Mesenchymal stem cell (in vitro differentiated cells and primary cell): Measurements from ENCODE around the gene FCGR3A.
"Not testable (repeated sequence)": the region's sequence is repeated elsewhere in the genome, so short reads cannot be mapped to it uniquely, and the experiment has no call there.

ENCODE experiments used
- DNase-seq: peaks from one replicate; pipeline ENCODE4 v3.0.0-alpha.2; 2013
- H2AFZ ChIP-seq: one replicate; pipeline ENCODE4 v1.6.1; 2013; ENCODE audit warnings: low read depth, mild to moderate bottlenecking, control low read depth, inconsistent platforms, low read length, moderate library complexity
- H2AK5ac ChIP-seq: 2 replicates; pipeline ENCODE4 v1.6.1; 2013; ENCODE audit warnings: low read length, moderate library complexity, mild to moderate bottlenecking, inconsistent platforms; ENCODE audit not compliant: severe bottlenecking
- H2BK120ac ChIP-seq: one replicate; pipeline ENCODE4 v1.6.1; 2013; ENCODE audit warnings: low read depth, mild to moderate bottlenecking, inconsistent platforms, low read length, moderate library complexity
- H2BK12ac ChIP-seq, 2 experiments: one replicate each; pipeline ENCODE4 v1.6.1; 2013; ENCODE audit warnings: inconsistent platforms in 2 of 2, low read length in 2 of 2, mild to moderate bottlenecking in 2 of 2, moderate library complexity in 2 of 2, control low read depth in 1 of 2
- H2BK15ac ChIP-seq: one replicate; pipeline ENCODE4 v1.6.1; 2013; ENCODE audit warnings: mild to moderate bottlenecking, low read depth, inconsistent platforms; ENCODE audit not compliant: poor library complexity, severe bottlenecking
- H2BK5ac ChIP-seq: 2 replicates; pipeline ENCODE4 v1.6.1; 2013; ENCODE audit warnings: low read depth, mild to moderate bottlenecking, low read length, control low read depth, inconsistent platforms; ENCODE audit not compliant: poor library complexity, severe bottlenecking
- H3K14ac ChIP-seq, 2 experiments: one replicate each; pipeline ENCODE4 v1.6.1; 2013; ENCODE audit warnings: inconsistent platforms in 2 of 2, low read length in 2 of 2, control low read depth in 1 of 2, mild to moderate bottlenecking in 1 of 2, moderate library complexity in 1 of 2
- H3K18ac ChIP-seq, 2 experiments: one replicate each; pipeline ENCODE4 v1.6.1; 2013; ENCODE audit warnings: inconsistent platforms in 2 of 2, low read length in 2 of 2, control low read depth in 1 of 2, low read depth in 1 of 2, mild to moderate bottlenecking in 1 of 2
- H3K23ac ChIP-seq, 2 experiments: one replicate each; pipeline ENCODE4 v1.6.1; 2013; ENCODE audit warnings: inconsistent platforms in 2 of 2, low read length in 2 of 2, mild to moderate bottlenecking in 2 of 2, moderate library complexity in 2 of 2, control low read depth in 1 of 2
- H3K27ac ChIP-seq: 2 replicates; pipeline ENCODE4 v1.5.1; 2013; ENCODE audit warnings: mild to moderate bottlenecking, moderate library complexity, low read length, control low read depth, inconsistent platforms; ENCODE audit not compliant: poor library complexity, severe bottlenecking
- H3K27me3 ChIP-seq, 2 experiments: 2 replicates each; pipeline versions ENCODE4 v1.6.1 to v1.7.0; 2013; ENCODE audit warnings: low read length in 2 of 2, mild to moderate bottlenecking in 2 of 2, moderate library complexity in 2 of 2, control low read depth in 1 of 2, inconsistent platforms in 1 of 2; ENCODE audit not compliant: control insufficient read depth in 1 of 2, insufficient read depth in 1 of 2
- H3K36me3 ChIP-seq, 2 experiments: 2 replicates each; pipeline versions ENCODE4 v1.6.1 to v1.7.0; 2013; ENCODE audit warnings: low read length in 2 of 2, control low read depth in 1 of 2, inconsistent platforms in 1 of 2, low read depth in 1 of 2, mild to moderate bottlenecking in 1 of 2; ENCODE audit not compliant: insufficient read depth in 2 of 2, control insufficient read depth in 1 of 2
- H3K4ac ChIP-seq, 2 experiments: one replicate each; pipeline ENCODE4 v1.6.1; 2013; ENCODE audit warnings: inconsistent platforms in 2 of 2, low read length in 2 of 2, mild to moderate bottlenecking in 2 of 2, moderate library complexity in 2 of 2, control low read depth in 1 of 2, low read depth in 1 of 2
- H3K4me1 ChIP-seq: 2 replicates; pipeline ENCODE4 v1.6.1; 2013; ENCODE audit warnings: low read depth, low read length, control low read depth; ENCODE audit not compliant: control insufficient read depth, insufficient read depth
- H3K4me2 ChIP-seq: 2 replicates; pipeline ENCODE4 v1.6.1; 2013; ENCODE audit warnings: low read length, mild to moderate bottlenecking, inconsistent platforms; ENCODE audit not compliant: poor library complexity, severe bottlenecking
- H3K4me3 ChIP-seq, 2 experiments: 2 replicates each; pipeline versions ENCODE4 v1.5.1 to v1.7.0; 2013; ENCODE audit warnings: low read length in 2 of 2, mild to moderate bottlenecking in 2 of 2, control low read depth in 1 of 2, low read depth in 1 of 2; ENCODE audit not compliant: insufficient read depth in 1 of 2
- H3K79me1 ChIP-seq: replicated peaks from 2 replicates; pipeline ENCODE4 v1.6.1; 2013; ENCODE audit warnings: mild to moderate bottlenecking, control low read depth, low read length, inconsistent platforms; ENCODE audit not compliant: poor library complexity, severe bottlenecking
- H3K9ac ChIP-seq: 2 replicates; pipeline ENCODE4 v1.7.0; 2013; ENCODE audit warnings: mild to moderate bottlenecking, low read length, moderate library complexity
- H3K9me3 ChIP-seq: 2 replicates; pipeline ENCODE4 v1.7.0; 2013; ENCODE audit warnings: mild to moderate bottlenecking, low read length; ENCODE audit not compliant: control insufficient read depth
- H4K8ac ChIP-seq: one replicate; pipeline ENCODE4 v1.6.1; 2013; ENCODE audit warnings: inconsistent platforms, mild to moderate bottlenecking, low read length, moderate library complexity
- H4K91ac ChIP-seq: one replicate; pipeline ENCODE4 v1.6.1; 2013; ENCODE audit warnings: mild to moderate bottlenecking, low read length, inconsistent platforms
- WGBS: methylation state at CpG from one replicate; pipeline ENCODE4 v1.1.7; 2013; ENCODE audit warnings: mixed read lengths; 5-methylcytosine and 5-hydroxymethylcytosine counted together

Gene FCGR3A

GRCh38 chr1:161523041-161523816, 26.4 kb downstream of the FCGR3A start:
- H2BK5ac ChIP-seq, H3K14ac ChIP-seq, H3K9ac ChIP-seq, DNase-seq, H3K79me1 ChIP-seq, H3K9me3 ChIP-seq, H2BK12ac ChIP-seq, H3K4me2 ChIP-seq, H2BK15ac ChIP-seq, H3K4me3 ChIP-seq, H2BK120ac ChIP-seq, H2AK5ac ChIP-seq, H4K91ac ChIP-seq, H3K18ac ChIP-seq, H3K36me3 ChIP-seq, H3K27me3 ChIP-seq, H3K27ac ChIP-seq, H2AFZ ChIP-seq, H3K4me1 ChIP-seq, H3K4ac ChIP-seq, H3K23ac ChIP-seq: not testable (repeated sequence)
- H4K8ac ChIP-seq: peak overlapping the region; percentile 15
- WGBS: 69% methylated on average over 16 of the region's 20 CpGs

GRCh38 chr1:161513953-161514352, 35.7 kb downstream of the FCGR3A start:
- H2BK5ac ChIP-seq, H3K4me3 ChIP-seq, H3K4me1 ChIP-seq, H2BK15ac ChIP-seq, H2AK5ac ChIP-seq, H3K79me1 ChIP-seq, H3K23ac ChIP-seq, H3K9me3 ChIP-seq, H2AFZ ChIP-seq, H3K27me3 ChIP-seq, H3K9ac ChIP-seq, H3K27ac ChIP-seq, H3K36me3 ChIP-seq, H3K14ac ChIP-seq, H3K4me2 ChIP-seq, H2BK120ac ChIP-seq: not testable (repeated sequence)
- DNase-seq: peak; percentile 73
- Histone ChIP-seq H3K4ac (peak overlapping the region in 1 of 2 experiments; percentile 24), H3K18ac (peak overlapping the region in 1 of 2 experiments; percentile 93), H2BK12ac (peak overlapping the region in 1 of 2 experiments; percentile 75), H4K91ac (peak overlapping the region; percentile 92), H4K8ac (peak overlapping the region; percentile 75)
- WGBS: no CpG with 5 or more reads among the region's 1 CpG

- H3K27ac ChIP-seq: not testable (repeated sequence)
- WGBS: no CpG with 5 or more reads among the region's 1 CpG
Observed at GRCh38 chr1:161513448-161513780, 36.2 kb downstream of the FCGR3A start.

GRCh38 chr1:161512636-161513447, 36.8 kb downstream of the FCGR3A start:
- not testable (repeated sequence) for H3K4me1 ChIP-seq, H3K9ac ChIP-seq, H3K9me3 ChIP-seq, H3K27ac ChIP-seq, H3K14ac ChIP-seq, H3K4me3 ChIP-seq, H3K4me2 ChIP-seq, H2BK12ac ChIP-seq, H2AFZ ChIP-seq, H3K36me3 ChIP-seq, H2BK120ac ChIP-seq, H2BK15ac ChIP-seq, H2BK5ac ChIP-seq, H3K79me1 ChIP-seq, DNase-seq, H2AK5ac ChIP-seq, H3K23ac ChIP-seq, H3K27me3 ChIP-seq
- Histone ChIP-seq H4K91ac (peak overlapping the region; percentile 68), H3K4ac (peak overlapping the region in 1 of 2 experiments; percentile 51), H4K8ac (peak overlapping the region; percentile 87), H3K18ac (peak overlapping the region in 1 of 2 experiments; percentile 54)
- WGBS: 56% methylated on average over 5 of the region's 6 CpGs

More at GRCh38 chr1:161513448-161513780, 36.2 kb downstream of the FCGR3A start:
- Histone ChIP-seq H4K91ac (peak overlapping the region; percentile 92), H4K8ac (peak overlapping the region; percentile 75), H2BK12ac (peak overlapping the region in 1 of 2 experiments; percentile 75), H3K18ac (peak overlapping the region in 1 of 2 experiments; percentile 93), H3K4ac (peak overlapping the region; percentile 24 to 51)
- H3K9me3 ChIP-seq, H2AK5ac ChIP-seq, H2AFZ ChIP-seq, H3K14ac ChIP-seq, H3K4me3 ChIP-seq, H3K9ac ChIP-seq, H3K4me1 ChIP-seq, H3K36me3 ChIP-seq, H2BK120ac ChIP-seq, H3K4me2 ChIP-seq, H2BK15ac ChIP-seq, H3K27me3 ChIP-seq, H2BK5ac ChIP-seq, H3K23ac ChIP-seq, H3K79me1 ChIP-seq: not testable (repeated sequence)
- peak; percentile 27 for DNase-seq
